Measurements from ENCODE around the gene PNPLA2.

Gene PNPLA2

DNA sequence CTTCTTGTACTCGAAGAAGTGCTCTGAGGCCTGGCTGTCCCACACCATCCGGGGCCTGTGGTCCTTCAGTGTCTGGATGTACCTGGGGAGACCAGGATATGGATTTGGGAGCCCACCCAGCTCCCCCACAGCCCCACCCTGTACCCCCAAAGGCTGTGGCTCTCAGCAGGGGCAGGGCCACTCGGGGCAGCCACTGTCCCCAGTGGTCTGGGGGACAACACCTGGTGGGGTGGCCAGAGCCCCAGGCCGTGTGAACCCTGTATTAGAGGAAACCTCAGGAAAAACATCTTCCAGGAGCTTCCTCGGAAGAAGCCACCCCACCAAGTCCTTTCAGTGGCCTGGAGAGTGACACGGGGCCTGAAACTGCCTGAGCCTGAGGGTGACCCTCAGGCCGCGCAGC lies 51.7 kb downstream of the PNPLA2 start:
- WGBS, 2 experiments, result 82 to 86% methylated on average over 8 of the region's 8 CpGs
- Histone ChIP-seq H3K4me1 (ENCODE audit: control insufficient read depth, insufficient read depth, low read length) (no peaks in the 10 kb centered on the region), H3K27ac (ENCODE audit: insufficient read depth, low read depth, low read length, poor library complexity, severe bottlenecking) (no peak overlapping the region)

DNA sequence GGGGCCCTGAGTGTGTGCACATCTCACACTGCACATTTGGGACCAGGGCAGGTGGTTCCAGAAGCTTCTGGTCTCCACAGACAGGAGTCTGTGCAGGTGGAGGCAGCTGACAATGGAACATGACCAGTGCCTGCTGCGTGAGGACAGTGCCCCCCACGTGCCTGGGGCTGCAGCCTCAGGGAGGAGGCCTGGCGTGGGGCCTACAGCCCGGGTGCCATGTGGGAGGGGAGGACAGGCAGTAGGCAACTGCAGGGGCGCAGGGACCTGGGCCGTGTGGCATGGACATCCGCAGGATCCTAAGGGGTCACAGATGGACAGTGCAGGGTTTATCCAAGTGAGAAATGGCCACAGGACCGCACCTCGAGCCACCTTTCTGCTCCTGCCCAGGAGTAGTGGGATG lies 52.8 kb downstream of the PNPLA2 start:
- Histone ChIP-seq H3K27me3 (ENCODE audit: control insufficient read depth, insufficient read depth, low read length, poor library complexity, severe bottlenecking) (no peaks in the 10 kb centered on the region), H3K36me3 (ENCODE audit: control insufficient read depth, insufficient read depth, low read length) (no peaks in the 10 kb centered on the region), H3K9me3 (ENCODE audit: control insufficient read depth, low read length) (no peaks in the 10 kb centered on the region), H3K4me3 (ENCODE audit: insufficient read depth, low read depth, low read length) (no peak overlapping the region), H3K27ac (ENCODE audit: insufficient read depth, low read depth, low read length, poor library complexity, severe bottlenecking) (no peak overlapping the region), H3K4me1 (ENCODE audit: control insufficient read depth, insufficient read depth, low read length) (no peaks in the 10 kb centered on the region)
- 83 to 84% methylated on average over 9 of the region's 9 CpGs for WGBS, 2 experiments

More for the DNA sequence above, 51.7 kb downstream of the PNPLA2 start:
- Histone ChIP-seq H3K9me3 (ENCODE audit: control insufficient read depth, low read length) (no peaks in the 10 kb centered on the region), H3K4me3 (ENCODE audit: insufficient read depth, low read depth, low read length) (no peak overlapping the region), H3K27me3 (ENCODE audit: control insufficient read depth, insufficient read depth, low read length, poor library complexity, severe bottlenecking) (no peaks in the 10 kb centered on the region), H3K36me3 (ENCODE audit: control insufficient read depth, insufficient read depth, low read length) (no peaks in the 10 kb centered on the region)

DNA sequence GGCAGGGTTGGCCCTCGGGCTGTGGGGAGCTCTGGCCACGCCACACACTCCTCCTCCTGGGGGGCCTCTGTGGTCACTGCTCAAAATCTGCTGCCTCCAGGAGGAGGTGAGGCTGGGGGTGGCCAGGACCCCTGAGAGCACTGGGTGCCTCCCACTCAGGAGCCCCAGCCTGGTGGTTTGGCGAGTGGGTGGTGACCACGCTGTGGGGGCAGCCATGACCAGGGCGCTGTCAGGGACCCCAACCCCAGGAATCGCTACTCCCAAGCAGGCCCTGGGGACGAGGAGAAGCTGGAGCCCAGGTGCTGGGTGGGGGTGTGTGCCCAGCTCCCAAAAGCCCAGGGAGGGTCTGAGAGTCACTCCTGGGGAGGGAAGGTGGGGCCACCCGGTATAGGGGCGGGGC lies 54.1 kb downstream of the PNPLA2 start:
- no peaks in the 10 kb centered on the region for H3K9me3 ChIP-seq (ENCODE audit: control insufficient read depth, low read length)
- WGBS, 2 experiments, result 92 to 93% methylated on average over 9 of the region's 9 CpGs
- H3K27me3 ChIP-seq (ENCODE audit: control insufficient read depth, insufficient read depth, low read length, poor library complexity, severe bottlenecking), result no peaks in the 10 kb centered on the region
- no peak overlapping the region for H3K27ac ChIP-seq (ENCODE audit: insufficient read depth, low read depth, low read length, poor library complexity, severe bottlenecking)
- no peak overlapping the region for H3K4me3 ChIP-seq (ENCODE audit: insufficient read depth, low read depth, low read length)
- H3K36me3 ChIP-seq (ENCODE audit: control insufficient read depth, insufficient read depth, low read length), result no peaks in the 10 kb centered on the region
- H3K4me1 ChIP-seq (ENCODE audit: control insufficient read depth, insufficient read depth, low read length), result no peaks in the 10 kb centered on the region

DNA sequence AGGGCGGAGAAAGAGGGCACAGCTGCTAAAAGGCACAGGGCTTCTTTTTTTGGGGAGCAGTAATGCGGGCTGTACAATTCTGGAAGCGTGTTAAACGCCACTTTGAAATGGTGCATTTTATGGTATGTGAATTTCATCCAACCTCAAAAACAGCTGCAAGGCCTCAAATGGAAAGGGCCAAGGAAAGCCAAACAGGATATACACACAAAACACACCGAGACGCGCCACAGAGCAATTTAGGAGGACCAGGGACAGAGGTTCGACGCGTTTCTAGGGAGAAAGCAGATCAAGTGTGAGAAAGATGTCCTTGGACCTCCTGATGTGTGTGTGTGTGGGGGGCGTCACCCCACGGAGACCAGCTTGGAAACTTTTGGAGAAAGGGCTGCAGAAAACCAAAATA lies 55.0 kb downstream of the PNPLA2 start:
- H3K27ac ChIP-seq (ENCODE audit: insufficient read depth, low read depth, low read length, poor library complexity, severe bottlenecking), result no peak overlapping the region
- no peaks in the 10 kb centered on the region for H3K27me3 ChIP-seq (ENCODE audit: control insufficient read depth, insufficient read depth, low read length, poor library complexity, severe bottlenecking)
- no peaks in the 10 kb centered on the region for H3K4me1 ChIP-seq (ENCODE audit: control insufficient read depth, insufficient read depth, low read length)
- H3K9me3 ChIP-seq (ENCODE audit: control insufficient read depth, low read length), result no peaks in the 10 kb centered on the region
- 87% methylated on average over 11 of the region's 12 CpGs for WGBS, 2 experiments
- H3K36me3 ChIP-seq (ENCODE audit: control insufficient read depth, insufficient read depth, low read length), result no peaks in the 10 kb centered on the region
- H3K4me3 ChIP-seq (ENCODE audit: insufficient read depth, low read depth, low read length), result no peak overlapping the region

Measured in ectodermal cell (in vitro differentiated cells).